ENCODE results near the gene MAPK8IP3. TPM values are rescaled to one million over a fixed set of nuclear protein-coding genes. Genes with fewer than 3 reads are reported as not detected.

The MAPK8IP3 gene
- 100 to 1,000 TPM in 1 of 2 donors, 10 to 100 TPM in 1; 59.9 to 106 TPM for total RNA-seq

DNA sequence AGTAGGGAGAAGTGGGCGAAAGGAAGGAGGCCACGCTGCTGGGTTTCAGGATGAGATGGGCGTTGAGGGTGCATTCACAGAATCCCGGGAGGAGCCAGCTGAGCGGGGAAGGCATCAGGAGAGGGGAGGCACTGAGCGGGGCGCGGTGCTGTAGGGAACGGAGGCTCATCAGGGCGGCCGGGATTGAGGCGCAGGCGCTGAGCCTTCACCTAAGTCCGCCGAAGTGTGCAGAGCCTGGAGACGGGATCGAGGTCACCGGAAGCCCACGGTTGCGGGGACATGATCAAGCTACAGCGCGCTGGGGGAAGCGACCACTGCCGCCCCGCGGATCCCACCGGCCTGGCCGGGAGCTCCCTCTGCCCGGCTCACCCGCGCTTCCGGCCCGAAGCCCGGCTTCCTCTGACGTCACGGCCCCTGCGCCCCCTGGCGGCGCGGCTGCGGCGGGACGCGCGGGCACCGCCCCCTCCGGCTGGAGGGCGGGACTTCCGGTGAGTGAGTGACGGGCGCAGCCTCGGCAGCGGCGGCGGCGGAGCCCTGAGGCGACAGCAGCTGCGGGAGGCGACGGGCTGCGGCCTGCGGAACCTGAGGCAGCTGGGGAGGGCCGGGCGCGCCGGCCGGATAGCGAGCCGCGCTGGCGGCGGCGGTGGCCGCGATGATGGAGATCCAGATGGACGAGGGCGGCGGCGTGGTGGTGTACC lies at the start of gene MAPK8IP3:
MAPK8IP3 (plus strand) TSS at position 508 of the 698 bp plus-strand sequence; CDS start at position 653, 145 bp downstream.
- no peaks in the 10 kb centered on the region for H3K27me3 Mint-ChIP-seq
- no peaks in the 10 kb centered on the region for H3K9me3 Mint-ChIP-seq
- H3K27ac Mint-ChIP-seq, result peak within 1 kb of the TSS; percentile 97
- ATAC-seq (replicated peaks), result peak; percentile 90
- peaks cover 31% of the 10 kb centered on the region for H3K36me3 Mint-ChIP-seq (ENCODE audit: low read depth)
- peak within 1 kb of the TSS; percentile 96 for H3K4me3 Mint-ChIP-seq
- H3K4me1 Mint-ChIP-seq, result peaks cover 6% of the 10 kb centered on the region

GRCh38 chr16:1656808-1657617 lies 49.0 kb upstream of the MAPK8IP3 start:
- Mint-ChIP-seq H3K4me3 (no peak overlapping the region), H3K27me3 (no peaks in the 10 kb centered on the region), H3K27ac (no peak overlapping the region), H3K9me3 (no peaks in the 10 kb centered on the region), H3K4me1 (no peaks in the 10 kb centered on the region), H3K36me3 (ENCODE audit: low read depth) (peaks cover 45% of the 10 kb centered on the region)
- ATAC-seq (replicated peaks), result no peak

DNA sequence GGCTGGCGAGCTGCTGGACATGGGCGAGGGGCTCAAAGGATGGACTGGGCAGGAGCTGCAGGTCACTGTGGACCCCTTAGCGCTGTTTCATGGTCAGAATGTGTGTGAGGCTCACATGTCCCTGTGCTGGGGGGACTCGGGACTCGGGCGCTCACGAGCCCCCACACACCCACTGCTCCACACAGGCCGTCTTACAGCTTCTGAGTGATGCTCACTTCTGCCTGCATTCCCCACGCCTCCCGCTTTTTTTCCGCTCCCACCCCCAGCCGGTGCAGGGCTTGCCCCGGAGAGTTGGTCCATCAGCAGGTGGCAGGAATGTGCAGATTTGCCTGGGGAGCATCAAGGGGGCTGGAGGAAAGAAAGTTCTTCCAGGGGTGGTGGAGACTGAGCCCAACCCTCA lies 48.2 kb upstream of the MAPK8IP3 start:
- Mint-ChIP-seq H3K4me1 (no peaks in the 10 kb centered on the region), H3K27me3 (no peaks in the 10 kb centered on the region), H3K9me3 (no peaks in the 10 kb centered on the region), H3K36me3 (ENCODE audit: low read depth) (peaks cover 47% of the 10 kb centered on the region), H3K27ac (no peak overlapping the region), H3K4me3 (no peak overlapping the region)
- no peak for ATAC-seq (replicated peaks)

DNA sequence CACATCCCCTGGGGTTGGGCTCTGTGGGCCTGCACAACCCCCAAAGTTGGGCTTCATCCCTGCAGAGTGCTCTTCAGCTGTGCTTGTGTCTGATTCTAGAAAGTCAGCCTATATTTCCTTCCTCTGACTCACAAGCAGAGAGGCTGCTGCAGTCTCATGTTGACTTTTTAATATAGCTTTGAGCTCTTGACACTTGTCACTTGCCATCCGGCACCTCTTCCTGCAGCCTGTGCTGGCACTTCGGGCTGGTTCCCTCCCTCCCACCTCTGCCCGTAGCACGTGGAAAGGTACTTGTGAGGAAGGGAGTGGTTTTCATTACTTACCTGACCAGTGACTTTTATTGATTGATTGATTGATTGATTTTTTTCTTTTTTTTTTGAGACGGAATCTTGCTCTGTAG lies 47.0 kb upstream of the MAPK8IP3 start:
- no peak for ATAC-seq (replicated peaks)
- peaks cover 50% of the 10 kb centered on the region for H3K36me3 Mint-ChIP-seq (ENCODE audit: low read depth)

DNA sequence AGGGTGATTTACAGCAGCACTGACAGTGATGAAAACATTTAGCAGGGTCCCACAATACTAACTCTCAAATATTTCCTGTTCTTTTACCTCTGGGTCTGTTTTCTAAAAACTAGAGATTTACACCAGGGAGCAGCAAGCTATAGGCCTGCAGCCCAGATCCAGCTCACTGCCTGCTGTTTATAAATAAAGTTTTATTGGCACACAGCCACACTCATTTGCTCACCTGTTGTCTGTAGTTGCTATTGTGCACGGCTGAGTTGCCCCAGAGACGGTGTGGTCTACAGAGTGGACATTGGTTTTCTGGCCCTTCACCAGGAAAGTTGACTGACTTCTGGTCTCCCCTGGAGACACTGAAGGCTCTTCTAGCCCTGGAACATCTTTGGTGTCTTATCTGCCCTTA lies 44.2 kb upstream of the MAPK8IP3 start:
- Mint-ChIP-seq H3K4me3 (no peak overlapping the region), H3K4me1 (no peaks in the 10 kb centered on the region), H3K27ac (no peak overlapping the region), H3K27me3 (no peaks in the 10 kb centered on the region), H3K36me3 (ENCODE audit: low read depth) (peaks cover 50% of the 10 kb centered on the region), H3K9me3 (no peaks in the 10 kb centered on the region)
- no peak for ATAC-seq (replicated peaks)

More for the DNA sequence above, 47.0 kb upstream of the MAPK8IP3 start:
- Mint-ChIP-seq H3K9me3 (no peaks in the 10 kb centered on the region), H3K4me3 (no peak overlapping the region), H3K27ac (no peak overlapping the region), H3K4me1 (no peaks in the 10 kb centered on the region), H3K27me3 (no peaks in the 10 kb centered on the region)

DNA sequence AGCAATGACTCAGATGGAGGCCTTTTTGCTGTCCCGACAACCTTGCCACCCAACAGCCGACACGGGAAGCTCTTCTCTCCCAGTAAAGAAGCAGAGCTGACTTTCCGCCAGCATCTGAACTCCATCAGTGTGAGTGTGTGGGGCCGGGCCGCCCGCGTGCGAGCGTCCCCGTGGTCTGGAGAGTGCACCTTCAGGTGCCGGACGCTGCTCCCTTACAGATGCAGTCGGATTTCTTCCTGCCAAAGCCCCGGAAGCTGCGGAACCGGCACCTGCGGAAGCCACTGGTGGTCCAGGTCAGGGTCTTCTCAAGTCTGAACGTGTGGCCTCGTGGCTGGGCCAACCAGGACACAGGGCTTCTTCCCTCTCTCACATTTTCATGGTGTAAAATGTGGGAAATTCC lies 43.5 kb upstream of the MAPK8IP3 start:
- no peak for ATAC-seq (replicated peaks)

GRCh38 chr16:1665829-1666228 lies 40.2 kb upstream of the MAPK8IP3 start:
- no peak overlapping the region for H3K27ac Mint-ChIP-seq
- no peak overlapping the region for H3K4me3 Mint-ChIP-seq
- no peak for ATAC-seq (replicated peaks)
- no peaks in the 10 kb centered on the region for H3K4me1 Mint-ChIP-seq
- H3K9me3 Mint-ChIP-seq, result no peaks in the 10 kb centered on the region
- no peaks in the 10 kb centered on the region for H3K27me3 Mint-ChIP-seq
- peaks cover 77% of the 10 kb centered on the region for H3K36me3 Mint-ChIP-seq (ENCODE audit: low read depth)

More for the DNA sequence above, 43.5 kb upstream of the MAPK8IP3 start:
- Mint-ChIP-seq H3K27me3 (no peaks in the 10 kb centered on the region), H3K36me3 (ENCODE audit: low read depth) (peaks cover 52% of the 10 kb centered on the region), H3K4me1 (no peaks in the 10 kb centered on the region), H3K9me3 (no peaks in the 10 kb centered on the region), H3K4me3 (no peak overlapping the region), H3K27ac (no peak overlapping the region)

GRCh38 chr16:1666316-1666715 lies 39.7 kb upstream of the MAPK8IP3 start:
- Mint-ChIP-seq H3K4me1 (no peaks in the 10 kb centered on the region), H3K36me3 (ENCODE audit: low read depth) (peaks cover 81% of the 10 kb centered on the region), H3K4me3 (no peak overlapping the region), H3K27me3 (no peaks in the 10 kb centered on the region), H3K9me3 (no peaks in the 10 kb centered on the region), H3K27ac (no peak overlapping the region)
- ATAC-seq (replicated peaks), result no peak

- no peaks in the 10 kb centered on the region for H3K9me3 Mint-ChIP-seq
- H3K27me3 Mint-ChIP-seq, result no peaks in the 10 kb centered on the region
- H3K4me1 Mint-ChIP-seq, result no peaks in the 10 kb centered on the region
- no peak overlapping the region for H3K27ac Mint-ChIP-seq
- ATAC-seq (replicated peaks), result no peak
- peaks cover 82% of the 10 kb centered on the region for H3K36me3 Mint-ChIP-seq (ENCODE audit: low read depth)
- no peak overlapping the region for H3K4me3 Mint-ChIP-seq
These were observed 38.7 kb upstream of the MAPK8IP3 start for GRCh38 chr16:1667271-1667670.

DNA sequence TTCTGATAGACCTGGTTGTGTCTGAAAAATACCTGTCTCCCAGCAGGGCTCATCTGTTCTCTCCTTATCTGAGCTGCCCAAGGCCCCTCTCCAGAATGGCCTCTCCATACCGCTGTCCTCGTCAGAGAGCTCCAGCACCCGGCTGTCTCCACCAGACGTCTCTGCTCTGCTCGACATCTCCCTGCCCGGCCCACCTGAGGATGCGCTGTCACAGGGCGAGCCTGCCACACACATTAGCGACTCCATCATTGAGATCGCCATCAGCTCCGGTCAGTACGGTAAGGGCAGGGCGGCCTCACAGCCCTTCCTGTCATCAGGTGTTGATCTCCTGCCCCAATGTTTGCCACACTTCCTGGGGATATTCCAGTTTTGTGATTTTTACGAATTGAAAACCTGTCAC lies 38.1 kb upstream of the MAPK8IP3 start:
- no peak for ATAC-seq (replicated peaks)
- Mint-ChIP-seq H3K27me3 (no peaks in the 10 kb centered on the region), H3K4me1 (no peaks in the 10 kb centered on the region), H3K9me3 (no peaks in the 10 kb centered on the region), H3K4me3 (no peak overlapping the region), H3K36me3 (ENCODE audit: low read depth) (peaks cover 82% of the 10 kb centered on the region), H3K27ac (no peak overlapping the region)

GRCh38 chr16:1668612-1669319 lies 37.2 kb upstream of the MAPK8IP3 start:
- Mint-ChIP-seq H3K27me3 (no peaks in the 10 kb centered on the region), H3K4me1 (no peaks in the 10 kb centered on the region), H3K27ac (no peak overlapping the region), H3K4me3 (no peak overlapping the region), H3K36me3 (ENCODE audit: low read depth) (peaks cover 82% of the 10 kb centered on the region), H3K9me3 (no peaks in the 10 kb centered on the region)
- no peak for ATAC-seq (replicated peaks)

GRCh38 chr16:1669698-1670097 lies 36.3 kb upstream of the MAPK8IP3 start:
- no peak overlapping the region for H3K4me3 Mint-ChIP-seq
- H3K9me3 Mint-ChIP-seq, result no peaks in the 10 kb centered on the region
- H3K36me3 Mint-ChIP-seq (ENCODE audit: low read depth), result peaks cover 75% of the 10 kb centered on the region
- no peak overlapping the region for H3K27ac Mint-ChIP-seq
- no peaks in the 10 kb centered on the region for H3K27me3 Mint-ChIP-seq
- ATAC-seq (replicated peaks), result no peak
- no peaks in the 10 kb centered on the region for H3K4me1 Mint-ChIP-seq

- H3K27me3 Mint-ChIP-seq, result no peaks in the 10 kb centered on the region
- no peak overlapping the region for H3K4me3 Mint-ChIP-seq
- peaks cover 75% of the 10 kb centered on the region for H3K36me3 Mint-ChIP-seq (ENCODE audit: low read depth)
- H3K27ac Mint-ChIP-seq, result no peak overlapping the region
- no peak for ATAC-seq (replicated peaks)
- no peaks in the 10 kb centered on the region for H3K9me3 Mint-ChIP-seq
- H3K4me1 Mint-ChIP-seq, result no peaks in the 10 kb centered on the region
These were observed 35.6 kb upstream of the MAPK8IP3 start for GRCh38 chr16:1670371-1670770.

DNA sequence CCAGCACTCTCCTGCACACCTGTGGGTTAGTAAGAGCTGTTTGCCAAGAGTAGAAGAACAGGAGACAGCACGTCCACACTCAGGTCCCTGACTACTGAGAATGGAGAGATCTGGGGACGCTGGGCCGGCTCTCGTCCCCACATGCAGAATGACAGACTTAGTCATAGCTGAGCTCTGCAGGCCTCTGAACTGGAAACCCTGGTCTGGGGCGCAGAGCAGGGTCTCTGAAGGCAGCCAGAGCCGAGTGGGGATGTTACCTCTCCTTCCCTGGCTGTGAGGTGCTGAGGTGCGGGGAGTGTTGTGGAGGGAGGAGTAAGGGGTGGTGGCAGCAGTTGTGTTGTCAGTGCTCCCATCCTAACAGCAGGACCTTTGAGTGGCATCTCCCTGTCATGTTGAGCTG lies 35.1 kb upstream of the MAPK8IP3 start:
- Mint-ChIP-seq H3K27ac (no peak overlapping the region), H3K9me3 (no peaks in the 10 kb centered on the region), H3K36me3 (ENCODE audit: low read depth) (peaks cover 75% of the 10 kb centered on the region)

More for the DNA sequence above, 35.1 kb upstream of the MAPK8IP3 start:
- Mint-ChIP-seq H3K4me3 (no peak overlapping the region), H3K27me3 (no peaks in the 10 kb centered on the region), H3K4me1 (no peaks in the 10 kb centered on the region)
- ATAC-seq (replicated peaks), result no peak

All from activated T-helper 17 cell treated with anti-CD3 and anti-CD28 coated beads, Interleukin-2, amount 50 U/mL, for 72 hours (primary cell).